ENCODE results near the gene CLTA. TPM values are rescaled to one million over a fixed set of nuclear protein-coding genes. Genes with fewer than 3 reads are reported as not detected.
"Not testable (repeated sequence)": the region's sequence is repeated elsewhere in the genome, so short reads cannot be mapped to it uniquely, and the experiment has no call there.

The CLTA gene
- total and polyA plus RNA-seq, 4 donors = 117 to 191 (median 141) TPM

DNA sequence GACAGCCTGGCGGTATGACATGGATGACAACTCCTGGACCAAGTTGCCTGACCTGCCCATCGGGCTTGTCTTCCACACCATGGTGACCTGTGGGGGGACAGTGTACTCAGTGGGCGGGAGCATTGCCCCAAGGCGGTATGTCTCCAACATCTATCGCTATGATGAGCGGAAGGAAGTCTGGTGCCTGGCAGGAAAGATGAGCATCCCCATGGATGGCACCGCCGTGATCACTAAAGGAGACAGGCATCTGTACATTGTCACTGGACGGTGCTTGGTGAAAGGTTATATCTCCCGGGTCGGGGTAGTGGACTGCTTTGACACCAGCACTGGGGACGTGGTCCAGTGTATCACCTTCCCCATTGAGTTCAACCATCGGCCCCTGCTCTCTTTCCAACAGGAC, 20.2 kb upstream of the CLTA start:
- no peak overlapping the region for H3K4me3 ChIP-seq (ENCODE audit: low read length in 2 of 2)
- no peaks in the 10 kb centered on the region for H3K36me3 ChIP-seq (ENCODE audit: control insufficient read depth in 1 of 2, insufficient read depth in 2 of 2, low read length in 1 of 2)
- WGBS, 2 donors = 94 to 98% methylated on average over 13 of the region's 13 CpGs
- no peak for DNase-seq
- H3K9me3 ChIP-seq (ENCODE audit: control insufficient read depth, low read length) = no peaks in the 10 kb centered on the region
- no peaks in the 10 kb centered on the region for H3K27me3 ChIP-seq (ENCODE audit: control insufficient read depth in 1 of 2, insufficient read depth in 2 of 2, low read length in 1 of 2)
- ATAC-seq (ENCODE audit: low FRiP score) = no peak
- intact Hi-C loops (cut with DNase I) = no loop called here
- H3K27ac ChIP-seq (ENCODE audit: low read depth in 1 of 2, low read length in 2 of 2) = no peak overlapping the region
- H3K4me1 ChIP-seq (ENCODE audit: control insufficient read depth in 1 of 2, insufficient read depth in 2 of 2, low read length in 2 of 2) = no peaks in the 10 kb centered on the region

DNA sequence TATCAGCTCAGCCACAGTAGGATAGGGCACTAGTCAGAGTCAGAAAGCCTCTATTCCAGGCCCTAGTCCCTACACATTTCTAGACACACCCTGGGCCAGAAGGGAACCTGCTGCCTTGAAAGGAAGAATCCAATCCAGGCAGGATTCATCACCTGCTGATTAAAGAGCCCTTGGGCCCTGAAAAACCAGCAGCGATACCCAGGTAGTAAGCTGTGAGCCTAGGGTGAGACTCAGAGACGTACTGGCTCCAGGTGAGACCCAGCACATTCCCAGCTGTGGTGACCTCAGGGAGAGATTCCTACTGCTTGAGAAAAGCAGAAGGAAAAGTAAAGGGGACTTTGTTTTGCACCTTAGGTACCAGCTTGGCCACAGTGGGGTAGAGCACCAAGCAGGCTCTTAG, 16.9 kb upstream of the CLTA start:
- no peak for ATAC-seq (ENCODE audit: low FRiP score)
- intact Hi-C loops (cut with DNase I) = no loop called here

DNA sequence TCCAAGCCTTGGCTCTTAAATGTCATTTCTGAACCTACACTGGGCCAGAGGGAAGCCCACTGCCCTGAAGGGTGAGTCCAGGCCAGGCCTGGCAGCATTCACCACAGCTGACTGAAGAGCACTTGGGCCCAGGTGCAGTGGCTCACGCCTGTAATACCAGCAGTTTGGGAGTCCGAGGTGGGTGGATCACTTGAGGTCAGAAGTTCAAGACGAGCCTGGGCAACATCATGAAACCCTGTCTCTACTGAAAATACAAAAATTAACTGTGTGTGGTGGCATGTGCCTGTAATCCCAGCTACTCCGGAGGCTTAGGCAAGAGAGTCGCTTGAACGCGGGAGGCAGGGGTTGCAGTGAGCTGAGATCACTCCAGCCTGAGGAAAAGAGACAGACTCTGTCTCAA, 16.4 kb upstream of the CLTA start:
- Histone ChIP-seq H3K27ac (ENCODE audit: low read depth in 1 of 2, low read length in 2 of 2) (no peak overlapping the region), H3K4me3 (ENCODE audit: low read length in 2 of 2) (no peak overlapping the region), H3K27me3 (ENCODE audit: control insufficient read depth in 1 of 2, insufficient read depth in 2 of 2, low read length in 1 of 2) (no peaks in the 10 kb centered on the region), H3K36me3 (ENCODE audit: control insufficient read depth in 1 of 2, insufficient read depth in 2 of 2, low read length in 1 of 2) (no peaks in the 10 kb centered on the region), H3K4me1 (ENCODE audit: control insufficient read depth in 1 of 2, insufficient read depth in 2 of 2, low read length in 2 of 2) (no peaks in the 10 kb centered on the region), H3K9me3 (ENCODE audit: control insufficient read depth, low read length) (no peaks in the 10 kb centered on the region)
- 94 to 95% methylated on average over 7 of the region's 7 CpGs for WGBS, 2 donors
- ATAC-seq (ENCODE audit: low FRiP score) (no peak), DNase-seq (no peak)
- intact Hi-C loops (cut with DNase I) = no loop called here

More for the DNA sequence above, 16.9 kb upstream of the CLTA start:
- no peak for DNase-seq
- Histone ChIP-seq H3K36me3 (ENCODE audit: control insufficient read depth in 1 of 2, insufficient read depth in 2 of 2, low read length in 1 of 2) (no peaks in the 10 kb centered on the region), H3K4me1 (ENCODE audit: control insufficient read depth in 1 of 2, insufficient read depth in 2 of 2, low read length in 2 of 2) (no peaks in the 10 kb centered on the region), H3K9me3 (ENCODE audit: control insufficient read depth, low read length) (no peaks in the 10 kb centered on the region), H3K4me3 (ENCODE audit: low read length in 2 of 2) (no peak overlapping the region), H3K27me3 (ENCODE audit: control insufficient read depth in 1 of 2, insufficient read depth in 2 of 2, low read length in 1 of 2) (no peaks in the 10 kb centered on the region), H3K27ac (ENCODE audit: low read depth in 1 of 2, low read length in 2 of 2) (no peak overlapping the region)
- whole genome bisulfite sequencing, 2 donors = 97 to 98% methylated on average over 2 of the region's 2 CpGs

DNA sequence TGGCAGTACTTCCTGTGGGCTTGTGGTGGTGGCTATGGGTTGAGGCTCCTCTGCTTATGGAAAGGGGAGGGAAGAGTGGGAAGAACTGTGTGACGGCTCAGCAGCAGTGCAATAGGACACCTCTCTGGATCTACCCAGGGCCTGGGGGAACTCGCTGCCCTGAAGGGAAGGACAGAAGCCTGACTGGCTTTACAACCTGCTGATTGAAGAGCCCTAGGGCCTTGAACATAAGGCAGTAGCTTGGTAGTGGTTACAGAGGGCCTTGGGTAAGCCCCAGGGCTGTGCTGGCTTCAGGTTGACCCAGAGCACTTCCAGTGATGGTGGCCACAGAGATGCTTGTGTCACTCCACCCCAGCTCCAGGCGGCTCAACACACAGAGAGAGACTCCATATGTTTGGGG, 16.0 kb upstream of the CLTA start:
- no peak overlapping the region for H3K27ac ChIP-seq (ENCODE audit: low read depth in 1 of 2, low read length in 2 of 2)
- H3K4me1 ChIP-seq (ENCODE audit: control insufficient read depth in 1 of 2, insufficient read depth in 2 of 2, low read length in 2 of 2) = no peaks in the 10 kb centered on the region
- H3K4me3 ChIP-seq (ENCODE audit: low read length in 2 of 2) = no peak overlapping the region
- no peaks in the 10 kb centered on the region for H3K27me3 ChIP-seq (ENCODE audit: control insufficient read depth in 1 of 2, insufficient read depth in 2 of 2, low read length in 1 of 2)
- no peaks in the 10 kb centered on the region for H3K36me3 ChIP-seq (ENCODE audit: control insufficient read depth in 1 of 2, insufficient read depth in 2 of 2, low read length in 1 of 2)
- 87 to 90% methylated on average over 3 of the region's 3 CpGs for WGBS, 2 donors
- DNase-seq = no peak
- no peaks in the 10 kb centered on the region for H3K9me3 ChIP-seq (ENCODE audit: control insufficient read depth, low read length)
- ATAC-seq (ENCODE audit: low FRiP score) = no peak
- intact Hi-C loops (cut with DNase I) = no loop called here

DNA sequence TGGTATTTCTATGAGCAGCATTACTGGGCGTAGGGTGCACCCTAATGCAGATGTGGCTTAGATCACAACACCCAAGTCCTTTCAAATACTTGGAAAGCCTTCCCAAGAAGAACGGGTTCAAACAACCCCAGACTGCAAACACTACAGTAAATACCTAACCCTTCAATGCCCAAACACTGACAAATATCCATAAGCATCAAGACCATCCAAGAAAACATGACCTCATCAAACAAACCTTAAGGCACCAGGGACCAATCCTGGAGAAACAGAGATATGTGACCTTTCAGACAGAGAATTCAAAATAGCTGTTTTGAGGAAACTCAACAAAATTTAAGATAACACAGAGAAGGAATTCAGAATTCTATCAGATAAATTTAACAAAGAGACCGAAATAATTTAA, 15.5 kb upstream of the CLTA start:
- intact Hi-C loops (cut with DNase I); H3K27me3 ChIP-seq (ENCODE audit: control insufficient read depth in 1 of 2, insufficient read depth in 2 of 2, low read length in 1 of 2); DNase-seq; H3K9me3 ChIP-seq (ENCODE audit: control insufficient read depth, low read length); H3K4me1 ChIP-seq (ENCODE audit: control insufficient read depth in 1 of 2, insufficient read depth in 2 of 2, low read length in 2 of 2); H3K36me3 ChIP-seq (ENCODE audit: control insufficient read depth in 1 of 2, insufficient read depth in 2 of 2, low read length in 1 of 2); H3K27ac ChIP-seq (ENCODE audit: low read depth in 1 of 2, low read length in 2 of 2); H3K4me3 ChIP-seq (ENCODE audit: low read length in 2 of 2); ATAC-seq (ENCODE audit: low FRiP score): not testable (repeated sequence)
- 89 to 95% methylated on average over 3 of the region's 3 CpGs for WGBS, 2 donors

DNA sequence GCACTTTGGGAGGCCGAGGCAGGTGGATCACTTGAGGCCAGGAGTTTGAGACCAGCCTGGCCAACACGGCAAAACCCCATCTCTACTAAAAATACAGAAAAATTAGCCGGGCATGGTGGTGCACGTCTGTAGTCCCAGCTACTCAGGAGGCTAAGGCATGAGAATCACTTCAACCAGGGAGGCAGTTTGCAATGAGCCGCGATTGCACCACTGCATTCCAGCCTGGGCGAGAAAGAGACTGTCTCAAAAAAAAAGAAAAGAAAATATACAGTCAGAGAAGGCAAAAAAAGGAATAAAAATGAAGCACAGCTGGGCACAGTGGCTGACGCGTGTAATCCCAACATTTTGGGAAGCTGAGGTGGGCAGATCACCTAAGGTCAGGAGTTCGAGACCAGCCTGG, 14.2 kb upstream of the CLTA start:
- H3K36me3 ChIP-seq (ENCODE audit: control insufficient read depth in 1 of 2, insufficient read depth in 2 of 2, low read length in 1 of 2); H3K4me3 ChIP-seq (ENCODE audit: low read length in 2 of 2); ATAC-seq (ENCODE audit: low FRiP score); intact Hi-C loops (cut with DNase I); H3K9me3 ChIP-seq (ENCODE audit: control insufficient read depth, low read length); DNase-seq; H3K4me1 ChIP-seq (ENCODE audit: control insufficient read depth in 1 of 2, insufficient read depth in 2 of 2, low read length in 2 of 2); H3K27ac ChIP-seq (ENCODE audit: low read depth in 1 of 2, low read length in 2 of 2); H3K27me3 ChIP-seq (ENCODE audit: control insufficient read depth in 1 of 2, insufficient read depth in 2 of 2, low read length in 1 of 2): not testable (repeated sequence)
- 80 to 86% methylated on average over 10 of the region's 10 CpGs for WGBS, 2 donors

DNA sequence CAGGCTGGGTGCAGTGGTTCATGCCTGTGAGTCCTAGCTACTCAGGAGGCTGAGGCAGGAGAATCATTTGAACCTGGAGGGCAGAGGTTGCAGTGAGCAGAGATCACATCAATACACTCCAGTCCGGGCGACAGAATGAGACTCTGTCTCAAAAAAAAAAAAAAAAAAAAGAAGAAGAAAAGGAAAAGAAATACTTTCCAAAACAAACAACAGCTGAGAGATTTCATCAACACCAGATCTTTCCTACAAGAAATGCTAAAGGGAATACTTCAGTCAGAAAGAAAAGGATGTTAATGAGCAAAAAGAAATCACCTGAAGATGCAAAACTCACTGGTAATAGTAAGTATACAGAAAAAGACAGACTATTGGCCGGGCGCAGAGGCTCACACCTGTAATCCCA, 13.2 kb upstream of the CLTA start:
- intact Hi-C loops (cut with DNase I) = no loop called here
- Histone ChIP-seq H3K27me3 (ENCODE audit: control insufficient read depth in 1 of 2, insufficient read depth in 2 of 2, low read length in 1 of 2) (no peaks in the 10 kb centered on the region), H3K36me3 (ENCODE audit: control insufficient read depth in 1 of 2, insufficient read depth in 2 of 2, low read length in 1 of 2) (no peaks in the 10 kb centered on the region), H3K9me3 (ENCODE audit: control insufficient read depth, low read length) (no peaks in the 10 kb centered on the region), H3K27ac (ENCODE audit: low read depth in 1 of 2, low read length in 2 of 2) (no peak overlapping the region), H3K4me3 (ENCODE audit: low read length in 2 of 2) (no peak overlapping the region), H3K4me1 (ENCODE audit: control insufficient read depth in 1 of 2, insufficient read depth in 2 of 2, low read length in 2 of 2) (no peaks in the 10 kb centered on the region)
- no peak for DNase-seq
- no peak for ATAC-seq (ENCODE audit: low FRiP score)
- 55 to 63% methylated on average over 4 of the region's 4 CpGs for WGBS, 2 donors

DNA sequence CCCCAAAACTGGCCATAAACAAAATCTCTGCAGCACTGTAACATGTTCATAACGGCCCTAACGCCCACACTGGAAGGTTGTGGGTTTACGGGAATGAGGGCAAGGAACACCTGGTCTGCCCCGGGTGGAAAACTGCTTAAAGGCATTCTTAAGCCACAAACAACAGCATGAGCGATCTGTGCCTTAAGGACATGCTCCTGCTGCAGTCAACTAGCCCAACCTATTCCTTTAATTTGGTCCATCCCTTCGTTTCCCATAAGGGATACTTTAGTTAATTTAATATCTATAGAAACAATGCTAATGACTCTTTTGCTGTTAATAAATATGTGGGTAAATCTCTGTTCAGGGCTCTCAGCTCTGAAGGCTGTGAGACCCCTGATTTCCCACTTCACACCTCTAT, 10.5 kb upstream of the CLTA start:
- intact Hi-C loops (cut with DNase I); H3K27ac ChIP-seq (ENCODE audit: low read depth in 1 of 2, low read length in 2 of 2); H3K27me3 ChIP-seq (ENCODE audit: control insufficient read depth in 1 of 2, insufficient read depth in 2 of 2, low read length in 1 of 2); H3K36me3 ChIP-seq (ENCODE audit: control insufficient read depth in 1 of 2, insufficient read depth in 2 of 2, low read length in 1 of 2); H3K4me3 ChIP-seq (ENCODE audit: low read length in 2 of 2); H3K9me3 ChIP-seq (ENCODE audit: control insufficient read depth, low read length); DNase-seq; H3K4me1 ChIP-seq (ENCODE audit: control insufficient read depth in 1 of 2, insufficient read depth in 2 of 2, low read length in 2 of 2); ATAC-seq (ENCODE audit: low FRiP score): not testable (repeated sequence)
- WGBS, 2 donors = 91 to 92% methylated on average over 6 of the region's 6 CpGs

DNA sequence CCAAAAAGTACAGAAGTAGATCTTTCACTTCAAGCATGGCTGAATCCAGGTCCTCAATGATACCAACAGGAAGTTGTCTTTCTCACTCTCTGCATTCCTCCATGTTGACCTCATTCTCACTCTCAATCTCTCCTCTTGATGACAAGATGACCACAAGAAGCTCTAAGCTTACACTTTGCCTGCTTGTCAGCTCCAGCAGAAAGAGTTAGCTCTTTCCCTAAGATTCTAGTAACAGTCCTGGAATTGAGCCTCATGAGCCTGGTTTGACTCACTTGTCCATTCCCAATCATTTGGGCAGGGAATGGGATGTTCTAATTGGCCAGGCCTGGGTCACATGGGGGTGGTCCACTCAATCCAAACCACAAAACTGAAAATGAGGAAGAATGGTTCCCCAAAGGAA, 3.3 kb upstream of the CLTA start:
- Histone ChIP-seq H3K4me3 (ENCODE audit: low read length in 2 of 2) (no peak overlapping the region), H3K4me1 (ENCODE audit: control insufficient read depth in 1 of 2, insufficient read depth in 2 of 2, low read length in 2 of 2) (peaks cover 1 to 5% of the 10 kb centered on the region in 2 donors), H3K27me3 (ENCODE audit: control insufficient read depth in 1 of 2, insufficient read depth in 2 of 2, low read length in 1 of 2) (no peaks in the 10 kb centered on the region), H3K36me3 (ENCODE audit: control insufficient read depth in 1 of 2, insufficient read depth in 2 of 2, low read length in 1 of 2) (no peaks in the 10 kb centered on the region), H3K9me3 (ENCODE audit: control insufficient read depth, low read length) (no peaks in the 10 kb centered on the region), H3K27ac (ENCODE audit: low read depth in 1 of 2, low read length in 2 of 2) (no peak overlapping the region)
- ATAC-seq (ENCODE audit: low FRiP score) (no peak), DNase-seq (no peak)
- intact Hi-C loops (cut with DNase I) = no loop called here

Measured in aorta (tissue), 5 donors.